ENCODE measurements around the gene NINJ2. TPM values are rescaled to one million over a fixed set of nuclear protein-coding genes. Genes with fewer than 3 reads are reported as not detected.

NINJ2 gene
- total RNA-seq, 1 donor from 2014 or later, result not detected

DNA sequence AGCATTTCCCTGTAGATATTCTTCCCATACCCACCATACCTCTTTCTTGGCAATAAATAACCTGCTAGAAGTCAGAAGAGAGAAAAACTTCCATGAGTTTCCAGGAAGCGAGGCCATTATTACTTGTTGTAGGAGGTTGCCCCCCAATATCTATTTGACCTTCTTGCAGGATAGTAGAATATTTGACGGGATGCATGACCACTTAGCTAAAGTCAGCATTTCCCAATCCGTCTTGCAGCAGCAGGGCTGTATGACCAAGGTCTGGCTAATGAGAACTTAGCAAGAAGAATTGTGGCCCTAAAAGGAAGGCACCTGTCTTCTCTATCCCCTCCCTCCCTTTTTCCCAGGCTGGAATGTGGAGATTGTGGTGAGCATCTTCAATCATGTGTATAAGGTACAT lies 51.5 kb downstream of the NINJ2 start:
- DNase-seq (ENCODE audit: low read depth), result no peak
- Histone ChIP-seq H3K36me3 (ENCODE audit: control insufficient read depth, insufficient read depth, low read length) (no peaks in the 10 kb centered on the region), H3K27me3 (ENCODE audit: control insufficient read depth, insufficient read depth, low read length) (no peaks in the 10 kb centered on the region), H3K4me3 (ENCODE audit: low read depth, low read length) (no peak overlapping the region)
- TF ChIP-seq, protein P1, sequence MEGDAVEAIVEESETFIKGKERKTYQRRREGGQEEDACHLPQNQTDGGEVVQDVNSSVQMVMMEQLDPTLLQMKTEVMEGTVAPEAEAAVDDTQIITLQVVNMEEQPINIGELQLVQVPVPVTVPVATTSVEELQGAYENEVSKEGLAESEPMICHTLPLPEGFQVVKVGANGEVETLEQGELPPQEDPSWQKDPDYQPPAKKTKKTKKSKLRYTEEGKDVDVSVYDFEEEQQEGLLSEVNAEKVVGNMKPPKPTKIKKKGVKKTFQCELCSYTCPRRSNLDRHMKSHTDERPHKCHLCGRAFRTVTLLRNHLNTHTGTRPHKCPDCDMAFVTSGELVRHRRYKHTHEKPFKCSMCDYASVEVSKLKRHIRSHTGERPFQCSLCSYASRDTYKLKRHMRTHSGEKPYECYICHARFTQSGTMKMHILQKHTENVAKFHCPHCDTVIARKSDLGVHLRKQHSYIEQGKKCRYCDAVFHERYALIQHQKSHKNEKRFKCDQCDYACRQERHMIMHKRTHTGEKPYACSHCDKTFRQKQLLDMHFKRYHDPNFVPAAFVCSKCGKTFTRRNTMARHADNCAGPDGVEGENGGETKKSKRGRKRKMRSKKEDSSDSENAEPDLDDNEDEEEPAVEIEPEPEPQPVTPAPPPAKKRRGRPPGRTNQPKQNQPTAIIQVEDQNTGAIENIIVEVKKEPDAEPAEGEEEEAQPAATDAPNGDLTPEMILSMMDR (IDR thresholded peaks at IDR 0.05; ENCODE audit: insufficient read depth, low read length, poor library complexity, severe bottlenecking), result no peak

DNA sequence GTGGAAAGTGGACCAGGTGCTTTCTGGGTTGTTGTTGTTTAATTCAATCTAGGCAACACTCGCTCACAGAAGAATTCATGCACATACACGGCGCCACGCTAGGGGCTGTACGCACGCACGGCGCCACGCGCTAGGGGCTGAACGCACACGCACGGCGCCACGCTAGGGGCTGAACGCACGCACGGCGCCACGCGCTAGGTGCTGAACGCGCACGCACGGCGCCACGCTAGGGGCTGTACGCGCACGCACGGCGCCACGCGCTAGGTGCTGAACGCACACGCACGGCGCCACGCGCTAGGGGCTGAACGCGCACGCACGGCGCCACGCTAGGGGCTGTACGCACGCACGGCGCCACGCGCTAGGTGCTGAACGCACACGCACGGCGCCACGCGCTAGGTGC lies 54.3 kb downstream of the NINJ2 start:
- H3K36me3 ChIP-seq (ENCODE audit: control insufficient read depth, insufficient read depth, low read length), result no peaks in the 10 kb centered on the region
- DNase-seq (ENCODE audit: low read depth), result no peak
- TF ChIP-seq, protein P1 (IDR thresholded peaks at IDR 0.05; ENCODE audit: insufficient read depth, low read length, poor library complexity, severe bottlenecking), result no peak
- H3K27me3 ChIP-seq (ENCODE audit: control insufficient read depth, insufficient read depth, low read length), result no peaks in the 10 kb centered on the region
- H3K4me3 ChIP-seq (ENCODE audit: low read depth, low read length), result no peak overlapping the region

GRCh38 chr12:608413-608812 lies 54.8 kb downstream of the NINJ2 start:
- no peaks in the 10 kb centered on the region for H3K27me3 ChIP-seq (ENCODE audit: control insufficient read depth, insufficient read depth, low read length)
- no peak for DNase-seq (ENCODE audit: low read depth)
- no peaks in the 10 kb centered on the region for H3K36me3 ChIP-seq (ENCODE audit: control insufficient read depth, insufficient read depth, low read length)
- no peak overlapping the region for H3K4me3 ChIP-seq (ENCODE audit: low read depth, low read length)
- TF ChIP-seq, protein P1 (IDR thresholded peaks at IDR 0.05; ENCODE audit: insufficient read depth, low read length, poor library complexity, severe bottlenecking), result no peak

GRCh38 chr12:607541-608001 lies 55.7 kb downstream of the NINJ2 start:
- Histone ChIP-seq H3K27me3 (ENCODE audit: control insufficient read depth, insufficient read depth, low read length) (no peaks in the 10 kb centered on the region), H3K4me3 (ENCODE audit: low read depth, low read length) (no peak overlapping the region), H3K36me3 (ENCODE audit: control insufficient read depth, insufficient read depth, low read length) (no peaks in the 10 kb centered on the region)
- TF ChIP-seq, protein P1 (IDR thresholded peaks at IDR 0.05; ENCODE audit: insufficient read depth, low read length, poor library complexity, severe bottlenecking), result no peak
- no peak for DNase-seq (ENCODE audit: low read depth)

DNA sequence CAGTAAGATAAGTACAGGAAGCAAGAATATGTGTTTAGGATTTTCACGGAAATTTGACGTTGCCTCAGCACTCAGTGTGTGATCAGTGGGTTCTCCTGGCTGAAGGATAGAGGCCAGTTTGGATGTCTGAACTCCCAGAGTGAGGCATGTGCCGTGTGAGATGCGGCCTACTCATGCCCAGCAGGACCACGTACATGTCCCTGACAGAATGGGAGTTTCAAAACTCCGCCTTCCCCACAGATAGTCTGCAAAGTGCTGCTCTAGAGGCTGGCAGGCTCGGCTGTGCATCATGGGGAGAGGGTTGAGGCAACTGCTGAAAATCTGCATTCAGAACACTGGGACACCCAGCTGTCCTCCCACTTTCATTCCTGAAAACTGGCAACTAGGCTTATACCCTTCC lies 58.3 kb downstream of the NINJ2 start:
- TF ChIP-seq, protein P1 (IDR thresholded peaks at IDR 0.05; ENCODE audit: insufficient read depth, low read length, poor library complexity, severe bottlenecking), result no peak
- Histone ChIP-seq H3K27me3 (ENCODE audit: control insufficient read depth, insufficient read depth, low read length) (no peaks in the 10 kb centered on the region), H3K4me3 (ENCODE audit: low read depth, low read length) (no peak overlapping the region), H3K36me3 (ENCODE audit: control insufficient read depth, insufficient read depth, low read length) (no peaks in the 10 kb centered on the region)
- DNase-seq (ENCODE audit: low read depth), result no peak

GRCh38 chr12:602700-603068 lies 60.6 kb downstream of the NINJ2 start:
- no peak overlapping the region for H3K4me3 ChIP-seq (ENCODE audit: low read depth, low read length)
- DNase-seq (ENCODE audit: low read depth), result no peak
- H3K36me3 ChIP-seq (ENCODE audit: control insufficient read depth, insufficient read depth, low read length), result no peaks in the 10 kb centered on the region
- TF ChIP-seq, protein P1 (IDR thresholded peaks at IDR 0.05; ENCODE audit: insufficient read depth, low read length, poor library complexity, severe bottlenecking), result no peak
- no peaks in the 10 kb centered on the region for H3K27me3 ChIP-seq (ENCODE audit: control insufficient read depth, insufficient read depth, low read length)

Data from kidney epithelial cell (primary cell).